ENCODE data around the gene CFTR. TPM values are rescaled to one million over a fixed set of nuclear protein-coding genes. Genes with fewer than 3 reads are reported as not detected.

CFTR gene
- total and polyA plus RNA-seq, 8 donors = 124 to 460 (median 292) TPM

- intact Hi-C loops (cut with DNase I) = loop anchor here in 1 of 3 donors (10.0 kb wide), 1 partner anchor 261 kb away; no protein-coding TSS in a partner anchor
- peaks cover 0 to 19% (median 5%) of the 10 kb centered on the region in 3 donors for H3K4me1 ChIP-seq
- no peak for FAIRE-seq
- peak in 2 of 4 donors; percentile 24 to 29 for TF ChIP-seq CTCF (IDR thresholded peaks at IDR 0.05)
- peak; percentile 51 to 85 (median 82) for ATAC-seq
- no peaks in the 10 kb centered on the region for H3K27me3 ChIP-seq
- peak in 2 of 6 donors; percentile 11 to 32 for DNase-seq
- H3K36me3 ChIP-seq = no peaks in the 10 kb centered on the region
- H3K27ac ChIP-seq = peak overlapping the region in 2 of 4 donors; percentile 37 to 41
- no peaks in the 10 kb centered on the region for H3K9me3 ChIP-seq
- no peak overlapping the region for H3K4me3 ChIP-seq
- 61 to 72% methylated on average over 3 of the region's 3 CpGs for WGBS, 2 donors
These were observed 236.1 kb downstream of the CFTR start for GRCh38 chr7:117715784-117716445.

GRCh38 chr7:117716707-117717299, 237.0 kb downstream of the CFTR start:
- Histone ChIP-seq H3K27ac (peak overlapping the region in 2 of 4 donors; percentile 37 to 41), H3K36me3 (no peaks in the 10 kb centered on the region), H3K27me3 (no peaks in the 10 kb centered on the region), H3K9me3 (no peaks in the 10 kb centered on the region), H3K4me1 (peaks cover 0 to 19% (median 5%) of the 10 kb centered on the region in 3 donors), H3K4me3 (no peak overlapping the region)
- intact Hi-C loops (cut with DNase I) = loop anchor here in 1 of 3 donors (10.0 kb wide), 1 partner anchor 262 kb away; no protein-coding TSS in a partner anchor
- WGBS, 2 donors = 25 to 34% methylated on average over 4 to 5 of the region's 5 CpGs
- FAIRE-seq (no peak), ATAC-seq (peak; percentile 92 to 96 (median 94)), DNase-seq (peak in 3 of 6 donors; percentile 40 to 61 (median 48))
- no peak for TF ChIP-seq CTCF (IDR thresholded peaks at IDR 0.05)

- H3K27me3 ChIP-seq = no peaks in the 10 kb centered on the region
- H3K4me3 ChIP-seq = no peak overlapping the region
- H3K9me3 ChIP-seq = no peaks in the 10 kb centered on the region
- no peak for DNase-seq
- H3K36me3 ChIP-seq = no peaks in the 10 kb centered on the region
- no peak for TF ChIP-seq CTCF (IDR thresholded peaks at IDR 0.05)
- peak overlapping the region in 2 of 4 donors; percentile 14 to 37 for H3K27ac ChIP-seq
- no peak for FAIRE-seq
- H3K4me1 ChIP-seq = peaks cover 0 to 19% (median 5%) of the 10 kb centered on the region in 3 donors
- intact Hi-C loops (cut with DNase I) = loop anchor here in 1 of 3 donors (10.0 kb wide), 1 partner anchor 263 kb away; no protein-coding TSS in a partner anchor
- no peak for ATAC-seq
- 72 to 77% methylated on average over 2 of the region's 2 CpGs for WGBS, 2 donors
These were observed 237.5 kb downstream of the CFTR start for GRCh38 chr7:117717357-117717756.

Other genes starting within 250 kb of the CFTR start
- gene WNT2, start 157.0 kb upstream of the CFTR start, total RNA-seq = under 1 TPM in 3 of 6 donors, not detected in 3; 0.12 to 0.40 (median 0.31) TPM
- gene WNT2, start 157.0 kb upstream of the CFTR start, polyA plus RNA-seq = under 1 TPM; 0.05 to 0.08 TPM
- not detected for gene ASZ1, start 52.5 kb upstream of the CFTR start, total RNA-seq
- gene ASZ1, start 52.5 kb upstream of the CFTR start, polyA plus RNA-seq = not detected